ENCODE data around the gene CHGA.

DNA sequence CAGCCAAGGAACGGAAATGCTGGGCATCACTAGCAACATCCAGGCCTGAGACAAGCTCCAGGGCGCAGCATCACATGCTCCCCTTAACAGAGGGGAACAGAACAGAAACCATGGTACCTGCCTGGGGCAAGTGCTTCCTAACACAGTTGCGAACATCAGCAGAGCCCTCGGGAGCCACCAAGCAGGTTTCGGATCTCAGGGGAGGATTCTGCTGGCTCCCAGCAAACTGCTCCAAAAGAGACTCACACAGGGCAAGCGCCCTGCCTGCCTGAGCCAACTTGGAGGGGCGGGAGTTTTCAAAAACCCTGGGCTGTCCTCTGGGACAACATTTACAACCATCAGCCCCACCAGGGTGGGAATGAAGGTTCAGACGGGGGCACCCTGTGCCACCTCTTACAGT lies 19.6 kb downstream of the CHGA start:
- TF ChIP-seq, protein P1, sequence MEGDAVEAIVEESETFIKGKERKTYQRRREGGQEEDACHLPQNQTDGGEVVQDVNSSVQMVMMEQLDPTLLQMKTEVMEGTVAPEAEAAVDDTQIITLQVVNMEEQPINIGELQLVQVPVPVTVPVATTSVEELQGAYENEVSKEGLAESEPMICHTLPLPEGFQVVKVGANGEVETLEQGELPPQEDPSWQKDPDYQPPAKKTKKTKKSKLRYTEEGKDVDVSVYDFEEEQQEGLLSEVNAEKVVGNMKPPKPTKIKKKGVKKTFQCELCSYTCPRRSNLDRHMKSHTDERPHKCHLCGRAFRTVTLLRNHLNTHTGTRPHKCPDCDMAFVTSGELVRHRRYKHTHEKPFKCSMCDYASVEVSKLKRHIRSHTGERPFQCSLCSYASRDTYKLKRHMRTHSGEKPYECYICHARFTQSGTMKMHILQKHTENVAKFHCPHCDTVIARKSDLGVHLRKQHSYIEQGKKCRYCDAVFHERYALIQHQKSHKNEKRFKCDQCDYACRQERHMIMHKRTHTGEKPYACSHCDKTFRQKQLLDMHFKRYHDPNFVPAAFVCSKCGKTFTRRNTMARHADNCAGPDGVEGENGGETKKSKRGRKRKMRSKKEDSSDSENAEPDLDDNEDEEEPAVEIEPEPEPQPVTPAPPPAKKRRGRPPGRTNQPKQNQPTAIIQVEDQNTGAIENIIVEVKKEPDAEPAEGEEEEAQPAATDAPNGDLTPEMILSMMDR (IDR thresholded peaks at IDR 0.05): no peak
- no peak for TF ChIP-seq POLR2A (IDR thresholded peaks at IDR 0.05)
